Thyroid gland (tissue), 4 donors: ENCODE data around the gene RPL18A.

Source experiments
- CTCF ChIP-seq, 6 experiments: fragments of 200-600 bp in 3 of 6; fragments of 450-650 bp in 3 of 6; sonication (generic) in 3 of 6; IDR thresholded peaks; one replicate each; pipeline ENCODE4 v1.5.1; 2016 to 2019; ENCODE audit warnings: antibody characterized with exemption in 6 of 6, mild to moderate bottlenecking in 2 of 6, inconsistent platforms in 1 of 6, moderate library complexity in 1 of 6
- POLR2A ChIP-seq, 2 donors: fragments of 450-650 bp; IDR thresholded peaks; one replicate each; pipeline ENCODE4 v1.6.1; 2017; ENCODE audit warnings: antibody characterized with exemption in 2 of 2, mild to moderate bottlenecking in 2 of 2, moderate library complexity in 1 of 2

GRCh38 chr19:17865364-17866311 lies 5.9 kb downstream of the RPL18A start:
- TF ChIP-seq POLR2A (IDR thresholded peaks at IDR 0.05) (no peak), CTCF (IDR thresholded peaks at IDR 0.05) (no peak)
